Fibroblast of the aortic adventitia (primary cell): ENCODE data around the gene ADRA2A. TPM values are rescaled to one million over a fixed set of nuclear protein-coding genes. Genes with fewer than 3 reads are reported as not detected.

Source experiments
- DNase-seq: peaks from one replicate; pipeline ENCODE4 v3.0.0-alpha.2; 2010; ENCODE audit warnings: low read depth
- H3K4me3 ChIP-seq: 2 replicates; pipeline ENCODE4 v1.5.1; 2011; ENCODE audit warnings: low read depth, mild to moderate bottlenecking, control low read depth, low read length, moderate library complexity
- CTCF ChIP-seq: IDR thresholded peaks from 2 replicates; pipeline ENCODE4 v1.5.1; 2011; ENCODE audit warnings: mild to moderate bottlenecking, low read length, control low read depth, inconsistent platforms; ENCODE audit not compliant: insufficient read depth
- total RNA-seq: library from RNA; depleted of rRNA; stranded (reverse); fragments of >200 nt; gene quantifications from 2 replicates; pipeline ENCODE4 v1.2.3, GENCODE V29; 2012; ENCODE audit warnings: low replicate concordance

Gene ADRA2A
- total RNA-seq, 1 donor, result 2.6 TPM

DNA sequence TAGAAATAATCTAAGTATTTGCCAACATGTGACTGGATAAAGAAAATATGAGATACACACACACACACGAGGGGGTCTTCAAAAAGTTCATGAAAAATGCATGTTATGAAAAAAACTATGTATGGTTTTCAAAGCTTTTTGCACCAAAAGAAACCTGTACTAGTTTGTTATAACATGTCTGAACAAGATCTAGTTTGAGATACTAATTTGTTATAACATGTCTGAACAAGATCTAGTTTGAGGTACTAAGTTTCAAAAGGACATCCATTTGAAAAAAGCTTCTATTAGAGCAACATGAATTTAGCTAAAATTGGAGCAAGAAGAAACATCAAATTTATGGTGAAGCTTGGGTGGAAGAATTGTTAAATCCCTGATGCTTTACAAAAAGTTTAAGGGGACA lies 19.8 kb upstream of the ADRA2A start:
- H3K4me3 ChIP-seq, result no peak overlapping the region
- no peak for TF ChIP-seq CTCF
- DNase-seq, result no peak

GRCh38 chr10:111063471-111063870 lies 13.4 kb upstream of the ADRA2A start:
- no peak overlapping the region for H3K4me3 ChIP-seq
- TF ChIP-seq CTCF, result no peak
- DNase-seq, result no peak

DNA sequence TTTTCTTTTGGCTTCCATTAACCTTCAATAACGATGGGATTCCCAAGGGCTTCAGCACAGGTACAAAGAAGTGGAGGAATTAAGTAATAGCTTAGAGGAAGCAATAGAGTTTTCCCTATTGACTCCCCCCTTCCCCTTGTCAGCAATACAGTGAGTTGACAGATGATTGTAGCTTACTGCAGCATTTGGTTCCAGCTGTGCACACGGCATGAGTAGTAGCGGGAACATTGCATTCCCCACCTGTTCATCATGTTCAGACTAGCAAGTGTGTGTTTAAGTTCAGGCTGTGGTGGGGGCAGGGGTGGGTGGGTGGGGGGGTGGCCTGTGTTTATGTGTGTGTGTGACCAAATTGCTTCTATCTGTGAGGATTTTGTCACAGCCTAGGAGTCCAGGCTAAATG lies 4.6 kb upstream of the ADRA2A start:
- no peak for DNase-seq
- no peak overlapping the region for H3K4me3 ChIP-seq
- TF ChIP-seq CTCF, result no peak

DNA sequence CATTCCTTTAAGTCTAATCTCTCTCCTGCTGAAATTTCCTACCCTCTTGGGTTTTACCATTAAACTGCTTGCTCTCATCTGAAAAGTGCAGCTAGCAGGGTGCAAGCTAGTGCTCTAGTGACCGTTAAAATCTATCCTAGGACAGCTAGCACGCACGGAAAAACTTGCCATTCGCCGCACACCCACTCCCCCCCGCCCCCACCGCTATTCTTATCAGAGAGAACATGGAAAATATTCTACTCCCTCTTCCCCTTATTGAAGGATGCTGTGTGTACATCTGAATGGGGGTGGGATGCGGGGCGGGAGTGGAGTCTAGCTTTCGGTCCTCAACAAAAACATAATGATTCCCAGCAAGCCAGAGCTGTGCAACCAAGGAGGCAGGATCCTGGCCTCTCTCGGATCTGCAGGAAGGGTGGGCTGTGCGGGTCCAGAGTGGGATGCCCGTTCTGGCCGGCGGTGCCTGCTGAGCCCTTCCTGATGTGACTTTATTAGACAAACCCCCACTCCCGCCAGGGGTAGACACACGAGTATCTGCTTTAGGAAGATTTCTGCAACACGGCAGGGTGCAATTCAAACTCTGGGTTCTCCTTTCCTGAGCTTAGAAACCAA lies 1.1 kb upstream of the ADRA2A start:
- H3K4me3 ChIP-seq, result peak overlapping the region; percentile 46
- TF ChIP-seq CTCF, result no peak
- no peak for DNase-seq

GRCh38 chr10:111076191-111076681 lies 593 bp upstream of the ADRA2A start:
- peak; percentile 37 for DNase-seq
- peak; percentile 73 for TF ChIP-seq CTCF
- H3K4me3 ChIP-seq, result peak overlapping the region; percentile 46

- H3K4me3 ChIP-seq, result peak overlapping the region; percentile 41
- TF ChIP-seq CTCF, result no peak
- peak; percentile 1 for DNase-seq
Observed at GRCh38 chr10:111077479-111077784, 603 bp downstream of the ADRA2A start.

DNA sequence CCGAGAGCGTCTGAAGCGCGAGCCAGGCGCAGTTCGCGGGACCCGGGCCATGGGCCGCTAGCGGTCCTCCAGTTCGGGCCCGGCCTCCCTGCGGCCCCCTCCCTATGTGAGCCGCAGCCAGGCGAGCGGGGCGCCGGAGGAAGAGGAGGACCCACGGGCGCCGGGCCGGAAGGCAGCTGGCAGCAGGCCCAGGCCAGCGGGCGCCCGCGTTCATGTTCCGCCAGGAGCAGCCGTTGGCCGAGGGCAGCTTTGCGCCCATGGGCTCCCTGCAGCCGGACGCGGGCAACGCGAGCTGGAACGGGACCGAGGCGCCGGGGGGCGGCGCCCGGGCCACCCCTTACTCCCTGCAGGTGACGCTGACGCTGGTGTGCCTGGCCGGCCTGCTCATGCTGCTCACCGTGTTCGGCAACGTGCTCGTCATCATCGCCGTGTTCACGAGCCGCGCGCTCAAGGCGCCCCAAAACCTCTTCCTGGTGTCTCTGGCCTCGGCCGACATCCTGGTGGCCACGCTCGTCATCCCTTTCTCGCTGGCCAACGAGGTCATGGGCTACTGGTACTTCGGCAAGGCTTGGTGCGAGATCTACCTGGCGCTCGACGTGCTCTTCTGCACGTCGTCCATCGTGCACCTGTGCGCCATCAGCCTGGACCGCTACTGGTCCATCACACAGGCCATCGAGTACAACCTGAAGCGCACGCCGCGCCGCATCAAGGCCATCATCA lies 1.1 kb downstream of the ADRA2A start:
- DNase-seq, result no peak
- no peak for TF ChIP-seq CTCF
- peak overlapping the region; percentile 37 for H3K4me3 ChIP-seq
